ENCODE data around the gene CNOT9. TPM values are rescaled to one million over a fixed set of nuclear protein-coding genes. Genes with fewer than 3 reads are reported as not detected.

Gene CNOT9
- total RNA-seq, 1 experiment from 2014 or later, result 65.7 TPM

GRCh38 chr2:218536804-218537494, 31.7 kb upstream of the CNOT9 start:
- no peak overlapping the region for H3K4me2 ChIP-seq (ENCODE audit: low read length)
- TF ChIP-seq, protein P1, sequence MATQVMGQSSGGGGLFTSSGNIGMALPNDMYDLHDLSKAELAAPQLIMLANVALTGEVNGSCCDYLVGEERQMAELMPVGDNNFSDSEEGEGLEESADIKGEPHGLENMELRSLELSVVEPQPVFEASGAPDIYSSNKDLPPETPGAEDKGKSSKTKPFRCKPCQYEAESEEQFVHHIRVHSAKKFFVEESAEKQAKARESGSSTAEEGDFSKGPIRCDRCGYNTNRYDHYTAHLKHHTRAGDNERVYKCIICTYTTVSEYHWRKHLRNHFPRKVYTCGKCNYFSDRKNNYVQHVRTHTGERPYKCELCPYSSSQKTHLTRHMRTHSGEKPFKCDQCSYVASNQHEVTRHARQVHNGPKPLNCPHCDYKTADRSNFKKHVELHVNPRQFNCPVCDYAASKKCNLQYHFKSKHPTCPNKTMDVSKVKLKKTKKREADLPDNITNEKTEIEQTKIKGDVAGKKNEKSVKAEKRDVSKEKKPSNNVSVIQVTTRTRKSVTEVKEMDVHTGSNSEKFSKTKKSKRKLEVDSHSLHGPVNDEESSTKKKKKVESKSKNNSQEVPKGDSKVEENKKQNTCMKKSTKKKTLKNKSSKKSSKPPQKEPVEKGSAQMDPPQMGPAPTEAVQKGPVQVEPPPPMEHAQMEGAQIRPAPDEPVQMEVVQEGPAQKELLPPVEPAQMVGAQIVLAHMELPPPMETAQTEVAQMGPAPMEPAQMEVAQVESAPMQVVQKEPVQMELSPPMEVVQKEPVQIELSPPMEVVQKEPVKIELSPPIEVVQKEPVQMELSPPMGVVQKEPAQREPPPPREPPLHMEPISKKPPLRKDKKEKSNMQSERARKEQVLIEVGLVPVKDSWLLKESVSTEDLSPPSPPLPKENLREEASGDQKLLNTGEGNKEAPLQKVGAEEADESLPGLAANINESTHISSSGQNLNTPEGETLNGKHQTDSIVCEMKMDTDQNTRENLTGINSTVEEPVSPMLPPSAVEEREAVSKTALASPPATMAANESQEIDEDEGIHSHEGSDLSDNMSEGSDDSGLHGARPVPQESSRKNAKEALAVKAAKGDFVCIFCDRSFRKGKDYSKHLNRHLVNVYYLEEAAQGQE (IDR thresholded peaks at IDR 0.05; ENCODE audit: low read depth), result no peak
- peaks cover 18 to 23% of the 10 kb centered on the region in 2 experiments; a peak in 3 of 4 replicates for H3K36me3 ChIP-seq (ENCODE audit: control insufficient read depth in 1 of 2, insufficient read depth in 2 of 2, low read length in 2 of 2)
- no peaks in the 10 kb centered on the region for H3K27me3 ChIP-seq (ENCODE audit: insufficient read depth, low read length)
- no peaks in the 10 kb centered on the region for H3K9me2 ChIP-seq (ENCODE audit: insufficient read depth)
- ChIA-PET RAD21 (ENCODE audit: low non-redundant PET in 1 of 2, low total read pairs in 2 of 2, uncharacterized antibody in 2 of 2, unreplicated experiment in 2 of 2) (no interaction called here), CTCF (no interaction called here), POLR2A (no interaction called here)
- no peaks in the 10 kb centered on the region for H3K9me3 ChIP-seq (ENCODE audit: control insufficient read depth in 1 of 2, insufficient read depth in 1 of 2, low read depth in 1 of 2, low read length in 2 of 2)
- no peak overlapping the region for H3K9ac ChIP-seq (ENCODE audit: low read length)
- no peak overlapping the region for H3K4me3 ChIP-seq (replicated peaks in 1 of 2; ENCODE audit: low read depth in 1 of 2, low read length in 2 of 2)
- H3K27ac ChIP-seq (ENCODE audit: low read depth, low read length), result no peak overlapping the region
- no TSS peak for BruUV-seq (replicated peaks)
- no peak overlapping the region for H2AFZ ChIP-seq (ENCODE audit: low read depth, low read length, poor library complexity, severe bottlenecking)
- peaks cover 13% of the 10 kb centered on the region; the same call in 1 of the 2 replicates for H3K79me2 ChIP-seq (ENCODE audit: insufficient read depth, low read length)
- no peak for ATAC-seq
- H4K20me1 ChIP-seq (ENCODE audit: insufficient read depth), result no peaks in the 10 kb centered on the region
- intact Hi-C loops (cut with micrococcal nuclease), result no loop called here
- H3K4me1 ChIP-seq (ENCODE audit: control insufficient read depth in 1 of 2, insufficient read depth in 2 of 2, low read length in 2 of 2), result no peaks in the 10 kb centered on the region
- DNase-seq (ENCODE audit: low read depth, low spot score), result no peak

DNA sequence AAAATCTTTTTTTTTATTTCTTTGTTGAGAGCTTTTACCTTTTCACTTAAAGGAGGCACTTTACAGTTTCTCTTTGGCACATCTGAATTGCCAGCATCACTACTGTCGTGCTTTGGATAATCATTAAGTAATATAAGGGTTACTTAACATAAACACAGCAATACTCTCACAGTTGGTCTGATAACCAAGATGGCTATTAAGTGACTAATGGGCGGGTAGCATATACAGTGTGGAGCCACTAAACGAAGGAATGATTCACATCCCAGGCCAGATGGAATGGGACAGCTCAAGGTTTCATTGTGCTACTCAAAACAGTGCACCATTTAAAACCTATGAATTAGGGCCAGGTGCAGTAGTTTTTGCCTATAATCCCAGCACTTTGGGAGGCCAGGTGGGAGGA, 28.6 kb upstream of the CNOT9 start:
- no TSS peak for BruUV-seq (replicated peaks)

More for the DNA sequence above, 28.6 kb upstream of the CNOT9 start:
- ChIA-PET RAD21 (ENCODE audit: low non-redundant PET in 1 of 2, low total read pairs in 2 of 2, uncharacterized antibody in 2 of 2, unreplicated experiment in 2 of 2) (no interaction called here), CTCF (no interaction called here), POLR2A (no interaction called here)
- no peaks in the 10 kb centered on the region for H3K9me3 ChIP-seq (ENCODE audit: control insufficient read depth in 1 of 2, insufficient read depth in 1 of 2, low read depth in 1 of 2, low read length in 2 of 2)
- no peak overlapping the region for H2AFZ ChIP-seq (ENCODE audit: low read depth, low read length, poor library complexity, severe bottlenecking)
- H3K4me1 ChIP-seq (ENCODE audit: control insufficient read depth in 1 of 2, insufficient read depth in 2 of 2, low read length in 2 of 2), result no peaks in the 10 kb centered on the region
- peaks cover 31 to 37% of the 10 kb centered on the region in 2 experiments for H3K36me3 ChIP-seq (ENCODE audit: control insufficient read depth in 1 of 2, insufficient read depth in 2 of 2, low read length in 2 of 2)
- intact Hi-C loops (cut with micrococcal nuclease), result no loop called here
- no peak for TF ChIP-seq POLR2AphosphoS5 (IDR thresholded peaks at IDR 0.05; ENCODE audit: low read depth, low read length)
- no peak for TF ChIP-seq SP1 (IDR thresholded peaks at IDR 0.05; ENCODE audit: low read depth)
- peaks cover 13% of the 10 kb centered on the region; the same call in 1 of the 2 replicates for H3K79me2 ChIP-seq (ENCODE audit: insufficient read depth, low read length)
- H3K4me2 ChIP-seq (ENCODE audit: low read length), result no peak overlapping the region
- ATAC-seq, result no peak
- no peak for DNase-seq (ENCODE audit: low read depth, low spot score)
- no peaks in the 10 kb centered on the region for H3K27me3 ChIP-seq (ENCODE audit: insufficient read depth, low read length)
- no peak overlapping the region for H3K27ac ChIP-seq (ENCODE audit: low read depth, low read length)
- H3K9ac ChIP-seq (ENCODE audit: low read length), result no peak overlapping the region
- no peaks in the 10 kb centered on the region for H3K9me2 ChIP-seq (ENCODE audit: insufficient read depth)
- no peaks in the 10 kb centered on the region for H4K20me1 ChIP-seq (ENCODE audit: insufficient read depth)
- no peak overlapping the region for H3K4me3 ChIP-seq (replicated peaks in 1 of 2; ENCODE audit: low read depth in 1 of 2, low read length in 2 of 2)
